GM12801 (cell line): ENCODE data around the gene DNAL1.

Experiments
- TF ChIP-seq, protein P1 (sequence below): IDR thresholded peaks from one replicate; pipeline ENCODE4 v1.5.1; 2011; ENCODE audit warnings: control low read depth; ENCODE audit not compliant: insufficient read length; ENCODE audit errors: extremely low read depth

The DNAL1 gene

GRCh38 chr14:73613046-73613383 is 31.8 kb upstream of the DNAL1 start:
- TF ChIP-seq, protein P1, sequence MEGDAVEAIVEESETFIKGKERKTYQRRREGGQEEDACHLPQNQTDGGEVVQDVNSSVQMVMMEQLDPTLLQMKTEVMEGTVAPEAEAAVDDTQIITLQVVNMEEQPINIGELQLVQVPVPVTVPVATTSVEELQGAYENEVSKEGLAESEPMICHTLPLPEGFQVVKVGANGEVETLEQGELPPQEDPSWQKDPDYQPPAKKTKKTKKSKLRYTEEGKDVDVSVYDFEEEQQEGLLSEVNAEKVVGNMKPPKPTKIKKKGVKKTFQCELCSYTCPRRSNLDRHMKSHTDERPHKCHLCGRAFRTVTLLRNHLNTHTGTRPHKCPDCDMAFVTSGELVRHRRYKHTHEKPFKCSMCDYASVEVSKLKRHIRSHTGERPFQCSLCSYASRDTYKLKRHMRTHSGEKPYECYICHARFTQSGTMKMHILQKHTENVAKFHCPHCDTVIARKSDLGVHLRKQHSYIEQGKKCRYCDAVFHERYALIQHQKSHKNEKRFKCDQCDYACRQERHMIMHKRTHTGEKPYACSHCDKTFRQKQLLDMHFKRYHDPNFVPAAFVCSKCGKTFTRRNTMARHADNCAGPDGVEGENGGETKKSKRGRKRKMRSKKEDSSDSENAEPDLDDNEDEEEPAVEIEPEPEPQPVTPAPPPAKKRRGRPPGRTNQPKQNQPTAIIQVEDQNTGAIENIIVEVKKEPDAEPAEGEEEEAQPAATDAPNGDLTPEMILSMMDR: no peak

- TF ChIP-seq, protein P1: no peak
Observed at GRCh38 chr14:73613419-73613963, 31.3 kb upstream of the DNAL1 start.

DNA sequence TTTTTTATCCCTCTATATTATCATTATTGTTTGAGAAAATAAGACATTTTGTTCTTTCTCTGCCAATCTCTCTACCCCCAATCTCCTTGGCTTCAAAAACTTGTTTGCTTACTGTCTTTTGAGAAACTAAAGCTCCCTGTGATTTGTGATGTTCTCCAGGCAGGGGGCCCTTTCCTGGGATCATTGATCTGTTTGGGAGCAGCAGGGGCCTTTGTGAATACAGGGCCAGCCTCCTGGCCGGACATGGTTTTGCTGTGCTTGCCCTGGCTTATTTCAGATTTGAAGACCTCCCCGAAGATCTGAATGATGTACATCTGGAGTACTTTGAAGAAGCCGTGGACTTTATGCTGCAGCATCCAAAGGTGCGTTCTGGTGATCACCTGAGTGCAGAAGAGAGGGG is 28.0 kb upstream of the DNAL1 start:
- TF ChIP-seq, protein P1: no peak

GRCh38 chr14:73619524-73619923 is 25.3 kb upstream of the DNAL1 start:
- TF ChIP-seq, protein P1: no peak

GRCh38 chr14:73620268-73620667 is 24.5 kb upstream of the DNAL1 start:
- TF ChIP-seq, protein P1: no peak

GRCh38 chr14:73623504-73624054 is 21.2 kb upstream of the DNAL1 start:
- TF ChIP-seq, protein P1: no peak

DNA sequence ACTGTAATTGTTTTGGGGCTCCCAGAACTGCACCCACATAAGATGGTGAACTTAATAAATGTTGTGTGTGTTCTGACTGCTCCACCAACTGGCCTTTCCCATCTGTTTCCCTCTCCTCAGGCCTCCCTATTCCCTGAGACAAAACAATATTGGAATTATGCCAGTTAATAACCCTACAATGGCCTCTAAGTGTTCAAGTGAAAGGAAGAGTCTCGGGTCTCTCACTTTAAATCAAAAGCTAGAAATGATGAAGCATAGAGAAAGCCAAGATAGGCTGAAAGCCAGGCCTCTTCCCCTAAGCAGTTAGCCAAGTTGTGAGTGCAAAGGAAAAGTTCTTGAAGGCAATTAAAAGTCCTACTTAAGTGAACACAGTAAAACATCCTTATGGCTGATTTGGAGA is 19.1 kb upstream of the DNAL1 start:
- TF ChIP-seq, protein P1: no peak
